Activated T-helper 1 cell treated with Interleukin-2 at 50 U/mL for 16 hours (primary cell): Measurements from ENCODE around the gene HYDIN.

Source experiments
- DNase-seq: peaks from one replicate; pipeline ENCODE4 v3.0.0-alpha.2; 2020; ENCODE audit warnings: low read depth

Gene HYDIN

GRCh38 chr16:70764632-70765031, 465.9 kb downstream of the HYDIN start:
- no peak for DNase-seq

DNA sequence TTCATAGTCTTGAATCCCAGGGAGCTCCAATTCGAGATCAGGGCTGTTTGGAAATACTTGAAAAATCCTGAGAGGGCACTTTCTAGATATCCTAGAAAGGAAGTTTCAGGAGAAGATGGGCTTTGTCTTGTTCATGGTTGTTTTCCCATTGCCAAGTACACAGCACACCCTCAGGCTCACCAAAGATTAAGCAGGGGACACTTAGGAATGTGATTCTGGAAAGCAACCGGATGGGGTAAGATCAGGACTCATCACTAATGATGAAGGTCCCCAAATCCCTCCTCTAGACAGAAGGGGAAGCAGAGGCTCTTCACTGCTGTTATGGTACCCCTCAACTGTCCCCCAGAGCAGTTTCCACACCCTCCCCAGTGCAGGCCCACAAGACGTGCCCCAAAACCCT, 470.3 kb downstream of the HYDIN start:
- DNase-seq, result no peak

DNA sequence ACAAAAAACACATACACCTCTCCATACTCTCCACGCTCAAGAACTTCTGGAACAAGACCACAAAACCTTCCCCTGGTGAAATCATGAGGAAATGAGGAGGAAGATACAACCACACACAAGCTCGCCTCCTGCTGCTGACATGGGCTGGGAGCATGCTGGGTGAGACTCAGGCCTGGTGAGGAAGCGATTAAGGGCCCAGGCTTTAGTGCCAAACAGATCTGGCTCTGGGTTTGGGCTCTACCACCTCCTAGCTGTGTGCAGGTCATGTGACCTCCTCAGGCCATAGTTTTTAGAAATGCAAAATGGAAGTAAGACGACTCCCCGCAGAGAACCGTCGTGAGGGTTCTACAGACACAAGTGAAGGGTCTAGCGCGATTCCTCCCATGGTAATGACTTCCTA, 470.9 kb downstream of the HYDIN start:
- no peak for DNase-seq

- no peak for DNase-seq
Observed at GRCh38 chr16:70758786-70759185, 471.7 kb downstream of the HYDIN start.
